Measurements from ENCODE around the gene TIMM29.

- TF ChIP-seq EZH2 (IDR thresholded peaks at IDR 0.05; ENCODE audit: borderline replicate concordance, low read length) (no peak), CTCF (conservative IDR thresholded peaks at IDR 0.05 in 1 of 2, IDR thresholded peaks at IDR 0.05 in 1 of 2; ENCODE audit: extremely low read depth in 1 of 2, insufficient read depth in 1 of 2, low read depth in 1 of 2, low read length in 2 of 2) (no peak)
These were observed 13.2 kb upstream of the TIMM29 start for GRCh38 chr19:10915130-10916091.
